GM12874 (cell line): ENCODE results near the gene ZNF341.

Experiments used
- CTCF ChIP-seq: IDR thresholded peaks from 2 replicates; pipeline ENCODE4 v1.5.1; 2011; ENCODE audit warnings: low read depth, mild to moderate bottlenecking, control low read depth, low read length, moderate library complexity; ENCODE audit not compliant: insufficient read depth

The ZNF341 gene

GRCh38 chr20:33719989-33720709, 11.6 kb upstream of the ZNF341 start, which contains the start of gene PXMP4:
Gene PXMP4, minus strand, starts transcription at chr20:33720310. Its CDS starts 103 bp downstream, at chr20:33720207.
- no peak for TF ChIP-seq CTCF

GRCh38 chr20:33721391-33722140, 10.2 kb upstream of the ZNF341 start:
- TF ChIP-seq CTCF, result no peak

GRCh38 chr20:33724439-33725094, 7.2 kb upstream of the ZNF341 start:
- no peak for TF ChIP-seq CTCF

- no peak for TF ChIP-seq CTCF
Measured at GRCh38 chr20:33725607-33726264, 6.1 kb upstream of the ZNF341 start.

GRCh38 chr20:33727115-33727479, 4.7 kb upstream of the ZNF341 start:
- no peak for TF ChIP-seq CTCF

- TF ChIP-seq CTCF, result no peak
Measured at GRCh38 chr20:33727806-33728205, 4.0 kb upstream of the ZNF341 start.

- no peak for TF ChIP-seq CTCF
Measured at GRCh38 chr20:33728463-33728862, 3.3 kb upstream of the ZNF341 start.
